Suprapubic skin (tissue), 4 donors: ENCODE results near the gene IL20RA. TPM values are rescaled to one million over a fixed set of nuclear protein-coding genes. Genes with fewer than 3 reads are reported as not detected.

ENCODE experiments used
- DNase-seq, 2 donors: peaks; one replicate each; pipeline ENCODE4 v3.0.0-alpha.2; 2019; ENCODE audit warnings: low spot score in 2 of 2
- H3K27ac ChIP-seq: fragments of 200-600 bp; sonication (generic); one replicate; pipeline ENCODE4 v1.5.1; 2019
- H3K27me3 ChIP-seq: fragments of 200-600 bp; sonication (generic); one replicate; pipeline ENCODE4 v1.5.1; 2019
- H3K36me3 ChIP-seq: fragments of 200-600 bp; sonication (generic); one replicate; pipeline ENCODE4 v1.5.1; 2019
- H3K4me1 ChIP-seq: fragments of 200-600 bp; sonication (generic); one replicate; pipeline ENCODE4 v1.5.1; 2019
- H3K4me3 ChIP-seq: fragments of 200-600 bp; sonication (generic); one replicate; pipeline ENCODE4 v1.5.1; 2019; ENCODE audit warnings: mild to moderate bottlenecking
- H3K9me3 ChIP-seq: fragments of 200-600 bp; sonication (generic); one replicate; pipeline ENCODE4 v1.5.1; 2019
- CTCF ChIP-seq, 2 donors: fragments of 200-600 bp in 1 of 2; fragments of 450-650 bp in 1 of 2; sonication (generic) in 1 of 2; IDR thresholded peaks; one replicate each; pipeline ENCODE4 v1.5.1; 2016 to 2019; ENCODE audit warnings: antibody characterized with exemption in 2 of 2, mild to moderate bottlenecking in 1 of 2, moderate library complexity in 1 of 2
- EP300 ChIP-seq: sonication (generic); formaldehyde crosslinking; IDR thresholded peaks from one replicate; pipeline ENCODE4 v1.6.1; 2017; ENCODE audit warnings: antibody characterized with exemption
- POLR2A ChIP-seq, 2 donors: fragments of 450-650 bp; IDR thresholded peaks; one replicate each; pipeline ENCODE4 v1.6.1; 2017; ENCODE audit warnings: antibody characterized with exemption in 2 of 2, mild to moderate bottlenecking in 2 of 2, moderate library complexity in 2 of 2
- POLR2AphosphoS5 ChIP-seq, 3 donors: sonication (generic); formaldehyde crosslinking; IDR thresholded peaks; one replicate each; pipeline ENCODE4 v1.6.1; 2017; ENCODE audit warnings: antibody characterized with exemption in 3 of 3
- WGBS: methylation state at CpG from one replicate; pipeline ENCODE4 v1.1.5; 2018; 5-methylcytosine and 5-hydroxymethylcytosine counted together
- total RNA-seq, 4 donors: library from RNA; depleted of rRNA; stranded (reverse); fragments of >200 nt; gene quantifications; one replicate each; pipeline ENCODE4 v1.1.0, GENCODE V29; 2016

The IL20RA gene
- total RNA-seq, 4 donors from 2014 or later, result 64.4 to 88.8 (median 72.2) TPM

GRCh38 chr6:136969433-136969832 lies 75.3 kb downstream of the IL20RA start:
- H3K27ac ChIP-seq, result peak overlapping the region; percentile 88
- WGBS, result 90% methylated on average over 5 of the region's 5 CpGs
- no peaks in the 10 kb centered on the region for H3K36me3 ChIP-seq
- peaks cover 17% of the 10 kb centered on the region for H3K4me1 ChIP-seq
- TF ChIP-seq EP300, result no peak
- TF ChIP-seq POLR2AphosphoS5 (IDR thresholded peaks at IDR 0.05), result no peak
- TF ChIP-seq POLR2A (IDR thresholded peaks at IDR 0.05), result no peak
- no peak for TF ChIP-seq CTCF (IDR thresholded peaks at IDR 0.05)
- H3K27me3 ChIP-seq, result no peaks in the 10 kb centered on the region
- no peak for DNase-seq
- no peak overlapping the region for H3K4me3 ChIP-seq
- no peaks in the 10 kb centered on the region for H3K9me3 ChIP-seq

- WGBS, result 72% methylated on average over 7 of the region's 7 CpGs
- no peak overlapping the region for H3K4me3 ChIP-seq
- peak overlapping the region; percentile 88 for H3K27ac ChIP-seq
- H3K27me3 ChIP-seq, result no peaks in the 10 kb centered on the region
- no peaks in the 10 kb centered on the region for H3K9me3 ChIP-seq
- no peaks in the 10 kb centered on the region for H3K36me3 ChIP-seq
- H3K4me1 ChIP-seq, result peaks cover 13% of the 10 kb centered on the region
- TF ChIP-seq POLR2A (IDR thresholded peaks at IDR 0.05), result no peak
- TF ChIP-seq CTCF (IDR thresholded peaks at IDR 0.05), result no peak
- TF ChIP-seq POLR2AphosphoS5 (IDR thresholded peaks at IDR 0.05), result no peak
- no peak for TF ChIP-seq EP300
- no peak for DNase-seq
Observed at GRCh38 chr6:136968837-136969236, 75.9 kb downstream of the IL20RA start.

- no peaks in the 10 kb centered on the region for H3K27me3 ChIP-seq
- TF ChIP-seq CTCF (IDR thresholded peaks at IDR 0.05), result peak; percentile 53 to 64
- TF ChIP-seq POLR2AphosphoS5 (IDR thresholded peaks at IDR 0.05), result no peak
- TF ChIP-seq POLR2A (IDR thresholded peaks at IDR 0.05), result no peak
- no peak for TF ChIP-seq EP300
- H3K9me3 ChIP-seq, result no peaks in the 10 kb centered on the region
- H3K4me3 ChIP-seq, result no peak overlapping the region
- DNase-seq, result no peak
- WGBS, result 47% methylated on average over 19 of the region's 19 CpGs
- peaks cover 13% of the 10 kb centered on the region for H3K4me1 ChIP-seq
- no peak overlapping the region for H3K27ac ChIP-seq
- no peaks in the 10 kb centered on the region for H3K36me3 ChIP-seq
Observed at GRCh38 chr6:136967876-136968752, 76.7 kb downstream of the IL20RA start.

- DNase-seq, result no peak
- 84% methylated on average over 2 of the region's 2 CpGs for WGBS
- no peaks in the 10 kb centered on the region for H3K36me3 ChIP-seq
- H3K9me3 ChIP-seq, result no peaks in the 10 kb centered on the region
- no peaks in the 10 kb centered on the region for H3K27me3 ChIP-seq
- TF ChIP-seq CTCF (IDR thresholded peaks at IDR 0.05) (no peak), POLR2A (IDR thresholded peaks at IDR 0.05) (no peak), EP300 (no peak), POLR2AphosphoS5 (IDR thresholded peaks at IDR 0.05) (no peak)
- H3K4me1 ChIP-seq, result peaks cover 9% of the 10 kb centered on the region
- H3K27ac ChIP-seq, result no peak overlapping the region
- no peak overlapping the region for H3K4me3 ChIP-seq
Observed at GRCh38 chr6:136964398-136964797, 80.4 kb downstream of the IL20RA start.

- Histone ChIP-seq H3K9me3 (no peaks in the 10 kb centered on the region), H3K4me3 (no peak overlapping the region), H3K4me1 (peaks cover 4% of the 10 kb centered on the region), H3K27ac (no peak overlapping the region), H3K36me3 (no peaks in the 10 kb centered on the region), H3K27me3 (peaks cover 1% of the 10 kb centered on the region)
- TF ChIP-seq POLR2A (IDR thresholded peaks at IDR 0.05) (no peak), EP300 (no peak), POLR2AphosphoS5 (IDR thresholded peaks at IDR 0.05) (no peak), CTCF (IDR thresholded peaks at IDR 0.05) (no peak)
- no peak for DNase-seq
- WGBS, result 64% methylated on average over 2 of the region's 2 CpGs
Observed at GRCh38 chr6:136963259-136963658, 81.5 kb downstream of the IL20RA start.
